Activated CD4-positive, alpha-beta T cell treated with anti-CD3 and anti-CD28 coated beads for 36 hours (primary cell): ENCODE data around the gene ITGA5. TPM values are rescaled to one million over a fixed set of nuclear protein-coding genes. Genes with fewer than 3 reads are reported as not detected.

Experiments used
- ATAC-seq: fragments of 200-7000 bp; cut with Tn5 transposase; one replicate; pipeline ENCODE4 v1.10.0; 2021; ENCODE audit warnings: mild to moderate bottlenecking, moderate library complexity
- CTCF ChIA-PET: fragments of 350-600 bp; sonication (Branson Sonifier 250); formaldehyde crosslinking; loops from one replicate; lab custom pipeline; 2021; ENCODE audit warnings: antibody characterized with exemption; lab: Charles Lee
- POLR2A ChIA-PET: fragments of 350-600 bp; sonication (Branson Sonifier 250); formaldehyde crosslinking; loops from one replicate; lab custom pipeline; 2021; ENCODE audit warnings: antibody characterized with exemption, inconsistent platforms; lab: Charles Lee
- DNase-seq: peaks from one replicate; pipeline ENCODE4 v3.0.0-alpha.2; 2020
- H3K27ac Mint-ChIP-seq: one replicate; pipeline ENCODE4 v1.8.0; 2021; ENCODE audit warnings: mixed read lengths
- H3K27me3 Mint-ChIP-seq: one replicate; pipeline ENCODE4 v1.8.0; 2021; ENCODE audit warnings: mixed read lengths
- H3K36me3 Mint-ChIP-seq: one replicate; pipeline ENCODE4 v1.8.0; 2021; ENCODE audit warnings: low read depth, mixed read lengths
- H3K4me1 Mint-ChIP-seq: one replicate; pipeline ENCODE4 v1.8.0; 2021; ENCODE audit warnings: mixed read lengths
- H3K4me3 Mint-ChIP-seq: one replicate; pipeline ENCODE4 v1.8.0; 2021; ENCODE audit warnings: mild to moderate bottlenecking, moderate library complexity, mixed read lengths
- H3K9me3 Mint-ChIP-seq: one replicate; pipeline ENCODE4 v1.8.0; 2021; ENCODE audit warnings: low read depth, mixed read lengths
- intact Hi-C, 2 experiments: fragments of 100-400 bp; cut with DNase I in 1 of 2; cut with micrococcal nuclease in 1 of 2; formaldehyde crosslinking; loops; one replicate each; pipeline versions ENCODE4 v1.14.2 to v1.15.1; 2022 to 2024; cut with DNase I, micrococcal nuclease
- total RNA-seq, 2 experiments: library from RNA; stranded (reverse); gene quantifications; one replicate each; pipeline ENCODE4 v1.2.3, GENCODE V29; 2021

ITGA5 gene
- total RNA-seq, 2 experiments from 2014 or later = 38.6 to 58.0 TPM

- H3K27me3 Mint-ChIP-seq = no peaks in the 10 kb centered on the region
- H3K27ac Mint-ChIP-seq = no peak overlapping the region
- no peak for ATAC-seq
- H3K4me3 Mint-ChIP-seq = no peak overlapping the region
- no peaks in the 10 kb centered on the region for H3K36me3 Mint-ChIP-seq
- intact Hi-C loops = no loop called here
- peaks cover 2% of the 10 kb centered on the region for H3K4me1 Mint-ChIP-seq
- no peak for DNase-seq
- POLR2A ChIA-PET = interaction anchor here (0.7 kb wide), 1 partner anchor 33 kb away, joined by 3 read pairs; no protein-coding TSS in a partner anchor
- CTCF ChIA-PET = interaction anchor here (0.5 to 37.3 kb wide), 6 partner anchors 9 to 153 kb away, joined by 3 to 638 read pairs (median 3); no protein-coding TSS in a partner anchor
- H3K9me3 Mint-ChIP-seq = no peaks in the 10 kb centered on the region
Observed at GRCh38 chr12:54444206-54444605, 25.1 kb upstream of the ITGA5 start.

GRCh38 chr12:54443446-54443845, 24.4 kb upstream of the ITGA5 start:
- no peaks in the 10 kb centered on the region for H3K36me3 Mint-ChIP-seq
- no peak overlapping the region for H3K4me3 Mint-ChIP-seq
- H3K27ac Mint-ChIP-seq = no peak overlapping the region
- no peak for ATAC-seq
- peaks cover 2% of the 10 kb centered on the region for H3K4me1 Mint-ChIP-seq
- POLR2A ChIA-PET = interaction anchor here (0.7 kb wide), 1 partner anchor 32 kb away, joined by 3 read pairs; no protein-coding TSS in a partner anchor
- CTCF ChIA-PET = interaction anchor here (1.0 to 37.3 kb wide), 5 partner anchors 9 to 50 kb away, joined by 3 to 638 read pairs (median 6); no protein-coding TSS in a partner anchor
- intact Hi-C loops = no loop called here
- no peaks in the 10 kb centered on the region for H3K27me3 Mint-ChIP-seq
- H3K9me3 Mint-ChIP-seq = no peaks in the 10 kb centered on the region
- DNase-seq = no peak

GRCh38 chr12:54442961-54443360, 23.9 kb upstream of the ITGA5 start:
- intact Hi-C loops = no loop called here
- H3K36me3 Mint-ChIP-seq = no peaks in the 10 kb centered on the region
- ChIA-PET CTCF (interaction anchor here (0.7 to 37.3 kb wide), 5 partner anchors 10 to 277 kb away, joined by 3 to 638 read pairs (median 6); no protein-coding TSS in a partner anchor), POLR2A (no interaction called here)
- ATAC-seq = no peak
- H3K4me1 Mint-ChIP-seq = peaks cover 2% of the 10 kb centered on the region
- no peaks in the 10 kb centered on the region for H3K9me3 Mint-ChIP-seq
- no peak overlapping the region for H3K4me3 Mint-ChIP-seq
- H3K27me3 Mint-ChIP-seq = no peaks in the 10 kb centered on the region
- H3K27ac Mint-ChIP-seq = no peak overlapping the region
- DNase-seq = no peak

- Mint-ChIP-seq H3K27me3 (no peaks in the 10 kb centered on the region), H3K9me3 (no peaks in the 10 kb centered on the region), H3K4me3 (no peak overlapping the region), H3K36me3 (no peaks in the 10 kb centered on the region), H3K4me1 (peaks cover 5% of the 10 kb centered on the region), H3K27ac (no peak overlapping the region)
- intact Hi-C loops = no loop called here
- POLR2A ChIA-PET = interaction anchor here (0.7 kb wide), 1 partner anchor 10 kb away, joined by 3 read pairs; no protein-coding TSS in a partner anchor
- ATAC-seq (no peak), DNase-seq (no peak)
- CTCF ChIA-PET = interaction anchor here (1.0 to 37.3 kb wide), 3 partner anchors 41 to 241 kb away, joined by 3 to 638 read pairs (median 6); no protein-coding TSS in a partner anchor
Observed at GRCh38 chr12:54442099-54442498, 23.0 kb upstream of the ITGA5 start.

- H3K4me3 Mint-ChIP-seq = no peak overlapping the region
- POLR2A ChIA-PET = no interaction called here
- intact Hi-C loops = loop anchor here (1.0 kb wide), 1 partner anchor 40 kb away; no protein-coding TSS in a partner anchor
- H3K27ac Mint-ChIP-seq = no peak overlapping the region
- no peaks in the 10 kb centered on the region for H3K36me3 Mint-ChIP-seq
- peak; percentile 85 for ATAC-seq
- DNase-seq = no peak
- no peaks in the 10 kb centered on the region for H3K9me3 Mint-ChIP-seq
- H3K4me1 Mint-ChIP-seq = peaks cover 9% of the 10 kb centered on the region
- no peaks in the 10 kb centered on the region for H3K27me3 Mint-ChIP-seq
- CTCF ChIA-PET = interaction anchor here (0.5 to 37.3 kb wide), 30 partner anchors 8 to 587 kb away, joined by 3 to 638 read pairs (median 5); partner anchors contain the start of gene ITGA5
Observed at GRCh38 chr12:54439521-54440255, 20.6 kb upstream of the ITGA5 start.

- ChIA-PET CTCF (interaction anchor here (0.5 to 37.3 kb wide), 27 partner anchors 9 to 587 kb away, joined by 3 to 638 read pairs (median 5); partner anchors contain the start of genes ITGA5 and NCKAP1L), POLR2A (no interaction called here)
- intact Hi-C loops = loop anchor here (1.0 kb wide), 1 partner anchor 40 kb away; no protein-coding TSS in a partner anchor
- H3K27me3 Mint-ChIP-seq = no peaks in the 10 kb centered on the region
- H3K36me3 Mint-ChIP-seq = no peaks in the 10 kb centered on the region
- DNase-seq = no peak
- H3K4me3 Mint-ChIP-seq = no peak overlapping the region
- peaks cover 9% of the 10 kb centered on the region for H3K4me1 Mint-ChIP-seq
- H3K27ac Mint-ChIP-seq = no peak overlapping the region
- no peaks in the 10 kb centered on the region for H3K9me3 Mint-ChIP-seq
- ATAC-seq = no peak
Observed at GRCh38 chr12:54439096-54439495, 20.0 kb upstream of the ITGA5 start.

- H3K27me3 Mint-ChIP-seq = no peaks in the 10 kb centered on the region
- H3K9me3 Mint-ChIP-seq = no peaks in the 10 kb centered on the region
- ChIA-PET CTCF (interaction anchor here (0.7 to 37.3 kb wide), 19 partner anchors 9 to 173 kb away, joined by 3 to 638 read pairs (median 6); partner anchors contain the start of gene NCKAP1L), POLR2A (no interaction called here)
- H3K4me1 Mint-ChIP-seq = peaks cover 9% of the 10 kb centered on the region
- no peak overlapping the region for H3K4me3 Mint-ChIP-seq
- ATAC-seq (no peak), DNase-seq (no peak)
- no peaks in the 10 kb centered on the region for H3K36me3 Mint-ChIP-seq
- H3K27ac Mint-ChIP-seq = no peak overlapping the region
- intact Hi-C loops = no loop called here
Observed at GRCh38 chr12:54438517-54438916, 19.5 kb upstream of the ITGA5 start.

GRCh38 chr12:54437697-54438096, 18.6 kb upstream of the ITGA5 start:
- Mint-ChIP-seq H3K4me3 (no peak overlapping the region), H3K27me3 (no peaks in the 10 kb centered on the region), H3K27ac (peak overlapping the region; percentile 16), H3K9me3 (no peaks in the 10 kb centered on the region), H3K36me3 (no peaks in the 10 kb centered on the region), H3K4me1 (peaks cover 13% of the 10 kb centered on the region)
- ChIA-PET POLR2A (no interaction called here), CTCF (interaction anchor here (0.6 to 37.3 kb wide), 13 partner anchors 8 to 173 kb away, joined by 3 to 638 read pairs (median 6); partner anchors contain the start of gene GTSF1)
- intact Hi-C loops = no loop called here
- DNase-seq (no peak), ATAC-seq (no peak)

GRCh38 chr12:54437243-54437642, 18.2 kb upstream of the ITGA5 start:
- Mint-ChIP-seq H3K27me3 (no peaks in the 10 kb centered on the region), H3K4me3 (no peak overlapping the region), H3K9me3 (no peaks in the 10 kb centered on the region), H3K36me3 (no peaks in the 10 kb centered on the region), H3K4me1 (peaks cover 17% of the 10 kb centered on the region), H3K27ac (peak overlapping the region; percentile 16)
- DNase-seq = no peak
- intact Hi-C loops = no loop called here
- peak; percentile 45 for ATAC-seq
- POLR2A ChIA-PET = no interaction called here
- CTCF ChIA-PET = interaction anchor here (0.6 to 37.3 kb wide), 11 partner anchors 11 to 144 kb away, joined by 3 to 638 read pairs (median 6); partner anchors contain the start of gene GTSF1

GRCh38 chr12:54432815-54433164, 13.7 kb upstream of the ITGA5 start:
- intact Hi-C loops = no loop called here
- ChIA-PET CTCF (interaction anchor here (0.7 to 37.3 kb wide), 7 partner anchors 8 to 213 kb away, joined by 3 to 638 read pairs (median 3); no protein-coding TSS in a partner anchor), POLR2A (interaction anchor here (0.6 to 1.0 kb wide), 2 partner anchors 10 to 15 kb away, joined by 3 to 4 read pairs; no protein-coding TSS in a partner anchor)
- peak; percentile 59 for ATAC-seq
- H3K4me3 Mint-ChIP-seq = no peak overlapping the region
- no peaks in the 10 kb centered on the region for H3K9me3 Mint-ChIP-seq
- no peaks in the 10 kb centered on the region for H3K27me3 Mint-ChIP-seq
- H3K4me1 Mint-ChIP-seq = peaks cover 32% of the 10 kb centered on the region
- peak overlapping the region; percentile 43 for H3K27ac Mint-ChIP-seq
- H3K36me3 Mint-ChIP-seq = no peaks in the 10 kb centered on the region
- no peak for DNase-seq
